K562 (cell line): ENCODE results near the gene INCA1. TPM values are rescaled to one million over a fixed set of nuclear protein-coding genes. Genes with fewer than 3 reads are reported as not detected.

Experiments used
- ATAC-seq: fragments of 200-7000 bp; cut with Tn5 transposase; 3 replicates; pipeline ENCODE4 v1.9.1; 2020; ENCODE audit warnings: moderate library complexity
- BruUV-seq: library from RNA; stranded (reverse); fragments of 400-500 nt; replicated peaks from 2 replicates; lab custom pipeline; 2021; lab: Mats Ljungman, UMichigan
- CTCF ChIA-PET: fragments of 300-600 bp; formaldehyde crosslinking; extraction: SDS; loops from one replicate; lab custom pipeline; 2021; ENCODE audit warnings: low intra/inter-chr PET ratio; lab: Yijun Ruan, JAX
- POLR2A ChIA-PET: fragments of 300-600, 350-650 bp; sonication (Branson Sonifier 250); formaldehyde crosslinking; extraction: SDS; loops from one replicate; lab custom pipeline; 2021; ENCODE audit warnings: antibody characterized with exemption, inconsistent platforms; lab: Yijun Ruan, JAX
- DNase-seq, 4 experiments: peaks; one replicate each; pipeline versions ENCODE4 v3.0.0 to v3.0.0-alpha.2; 2011 to 2018; ENCODE audit warnings: low spot score in 3 of 4, mixed read lengths in 3 of 4; ENCODE audit errors: extremely low read depth in 1 of 4
- FAIRE-seq: peaks from 2 replicates; lab custom pipeline; 2011; peaks lifted over from hg19 to GRCh38; lab: Jason Lieb, UNC
- H2AFZ ChIP-seq: 2 replicates; pipeline ENCODE4 v1.6.0; 2011; ENCODE audit warnings: low read depth, low read length, control low read depth, inconsistent platforms
- H3K27ac ChIP-seq: fragments of 200-600 bp; 3 replicates; pipeline ENCODE4 v1.8.0; 2011; ENCODE audit warnings: low read depth, mild to moderate bottlenecking, control low read depth, inconsistent platforms, low read length, moderate library complexity, mixed read lengths; ENCODE audit errors: extremely low read depth
- H3K27me3 ChIP-seq, 2 experiments: fragments of 300-600 bp in 1 of 2; 2 replicates in 1 of 2; 3 replicates in 1 of 2; pipeline versions ENCODE4 v1.6.0 to v1.8.0; 2011; ENCODE audit warnings: inconsistent platforms in 2 of 2, low read length in 2 of 2, mild to moderate bottlenecking in 1 of 2, mixed read lengths in 1 of 2, moderate library complexity in 1 of 2; ENCODE audit not compliant: control insufficient read depth in 2 of 2, insufficient read depth in 2 of 2
- H3K36me3 ChIP-seq: fragments of 300-600 bp; 3 replicates; pipeline ENCODE4 v1.8.0; 2011; ENCODE audit warnings: mild to moderate bottlenecking, low read length, inconsistent platforms; ENCODE audit not compliant: control insufficient read depth, insufficient read depth
- H3K4me1 ChIP-seq, 2 experiments: fragments of 200-600 bp in 1 of 2; replicated peaks in 1 of 2; 2 replicates in 1 of 2; 3 replicates in 1 of 2; pipeline versions ENCODE4 v1.5.1 to v1.8.0; 2011; ENCODE audit warnings: inconsistent platforms in 2 of 2, low read length in 2 of 2, mild to moderate bottlenecking in 1 of 2, mixed read lengths in 1 of 2, moderate library complexity in 1 of 2; ENCODE audit not compliant: control insufficient read depth in 2 of 2, insufficient read depth in 2 of 2
- H3K4me2 ChIP-seq: 2 replicates; pipeline ENCODE4 v1.6.1; 2011; ENCODE audit warnings: low read length, control low read depth, inconsistent platforms, mixed read lengths; ENCODE audit not compliant: insufficient read depth
- H3K4me3 ChIP-seq: fragments of 200-600 bp; sonication (generic), shearing (Covaris generic); 2 replicates; pipeline ENCODE4 v1.5.1; 2016; ENCODE audit warnings: control low read depth, inconsistent platforms
- H3K79me2 ChIP-seq: fragments of 200-600 bp; 3 replicates; pipeline ENCODE4 v1.8.0; 2011; ENCODE audit warnings: low read length, inconsistent platforms; ENCODE audit not compliant: control insufficient read depth, insufficient read depth
- H3K9ac ChIP-seq, 2 experiments: 2 replicates each; pipeline versions ENCODE4 v1.6.0 to v1.6.1; 2011; ENCODE audit warnings: low read depth in 2 of 2, low read length in 2 of 2, control low read depth in 1 of 2, inconsistent platforms in 1 of 2, mild to moderate bottlenecking in 1 of 2, mixed read lengths in 1 of 2; ENCODE audit not compliant: insufficient read depth in 1 of 2
- H3K9me1 ChIP-seq: one replicate; pipeline ENCODE4 v1.6.0; 2011; ENCODE audit warnings: inconsistent platforms, mild to moderate bottlenecking, low read length, moderate library complexity; ENCODE audit not compliant: control insufficient read depth, insufficient read depth
- H3K9me3 ChIP-seq: replicated peaks from 2 replicates; pipeline ENCODE4 v1.5.1; 2011; ENCODE audit warnings: low read depth, low read length, inconsistent platforms; ENCODE audit not compliant: control insufficient read depth, insufficient read depth
- H4K20me1 ChIP-seq: replicated peaks from 2 replicates; pipeline ENCODE4 v1.6.1; 2011; ENCODE audit warnings: low read length, inconsistent platforms, mixed read lengths; ENCODE audit not compliant: control insufficient read depth, insufficient read depth
- CC2D1A ChIP-seq: fragments of 450-650 bp; IDR thresholded peaks from 2 replicates; pipeline ENCODE4 v1.6.1; 2017; ENCODE audit warnings: mild to moderate bottlenecking
- CTBP1 ChIP-seq: fragments of 450-650 bp; IDR thresholded peaks from 2 replicates; pipeline ENCODE4 v1.6.1; 2016; ENCODE audit warnings: borderline replicate concordance
- GTF2E2 ChIP-seq: fragments of 200-800 bp; sonication (Bioruptor generic); IDR thresholded peaks from 2 replicates; pipeline ENCODE4 v1.6.1; 2016; ENCODE audit warnings: missing genetic modification characterization, missing compliant biosample characterization
- JUND ChIP-seq, 2 experiments: IDR thresholded peaks; 2 replicates in 1 of 2; 3 replicates in 1 of 2; pipeline ENCODE4 v1.6.1; 2011; ENCODE audit warnings: borderline replicate concordance in 2 of 2, low read depth in 2 of 2, low read length in 2 of 2, improper control_type of control experiment in 1 of 2, missing biosample characterization in 1 of 2, missing genetic modification characterization in 1 of 2, missing genetic modification reagents in 1 of 2
- KAT7 ChIP-seq: sonication (generic); formaldehyde crosslinking; IDR thresholded peaks from 2 replicates; pipeline ENCODE4 v1.8.0; 2022; ENCODE audit warnings: missing genetic modification reagents, mild to moderate bottlenecking, borderline replicate concordance
- KLF10 ChIP-seq: fragments of 250-450 bp; sonication (Bioruptor Pico); IDR thresholded peaks from 2 replicates; pipeline ENCODE4 v1.6.1; 2021; ENCODE audit warnings: matching md5 sums
- KLF16 ChIP-seq: IDR thresholded peaks from 2 replicates; pipeline ENCODE4 v1.6.1; 2016; ENCODE audit warnings: antibody characterized with exemption
- LCOR ChIP-seq: sonication (generic); formaldehyde crosslinking; IDR thresholded peaks from 2 replicates; pipeline ENCODE4 v1.8.0; 2022; ENCODE audit warnings: mild to moderate bottlenecking, missing genetic modification reagents
- NFRKB ChIP-seq: fragments of 450-650 bp; IDR thresholded peaks from 2 replicates; pipeline ENCODE4 v1.6.1; 2016; ENCODE audit warnings: low read depth
- POLR2H ChIP-seq: IDR thresholded peaks from 2 replicates; pipeline ENCODE4 v1.6.1; 2016; ENCODE audit warnings: missing genetic modification characterization, low read depth, mild to moderate bottlenecking, control low read depth, missing compliant biosample characterization, moderate library complexity
- RBFOX2 ChIP-seq: fragments of 200-400 bp; formaldehyde crosslinking; IDR thresholded peaks from 2 replicates; pipeline ENCODE4 v1.6.1; 2017; ENCODE audit warnings: low read depth, mild to moderate bottlenecking, low read length, moderate library complexity
- SIN3A ChIP-seq, 2 experiments: fragments of 150-350 bp in 1 of 2; IDR thresholded peaks; 2 replicates each; pipeline ENCODE4 v1.6.1; 2011 to 2016; ENCODE audit warnings: borderline replicate concordance in 2 of 2, low read depth in 2 of 2, low read length in 2 of 2, mild to moderate bottlenecking in 2 of 2, moderate library complexity in 2 of 2; ENCODE audit not compliant: control insufficient read depth in 1 of 2
- TAF9B ChIP-seq: fragments of 450-650 bp; IDR thresholded peaks from 2 replicates; pipeline ENCODE4 v1.6.1; 2018; ENCODE audit warnings: mild to moderate bottlenecking; ENCODE audit not compliant: partially characterized antibody
- TOE1 ChIP-seq, 2 experiments: fragments of 450-650 bp in 1 of 2; sonication (generic) in 1 of 2; formaldehyde crosslinking in 1 of 2; IDR thresholded peaks; 2 replicates each; pipeline versions ENCODE4 v1.7.1 to v1.8.0; 2016 to 2022; ENCODE audit warnings: borderline replicate concordance in 2 of 2, mild to moderate bottlenecking in 2 of 2, antibody characterized with exemption in 1 of 2, inconsistent platforms in 1 of 2, low read depth in 1 of 2, missing genetic modification reagents in 1 of 2, moderate library complexity in 1 of 2
- ZNF24 ChIP-seq: fragments of 450-650 bp; IDR thresholded peaks from 2 replicates; pipeline ENCODE4 v1.6.1; 2016
- WGBS: fragments of 100-300 bp; shearing (Covaris generic); methylation state at CpG from one replicate; pipeline ENCODE4 v1.1.6; 2016; ENCODE audit warnings: low coverage, mixed read lengths; ENCODE audit not compliant: insufficient coverage; ENCODE audit errors: missing lambda C conversion rate; 5-methylcytosine and 5-hydroxymethylcytosine counted together
- in situ Hi-C: fragments of 300-500 bp; cut with MboI; formaldehyde crosslinking; loops from 4 replicates; pipeline ENCODE4 v1.15.0; 2018; ENCODE audit warnings: inconsistent platforms, mixed read lengths
- intact Hi-C: fragments of 100-400 bp; cut with micrococcal nuclease; formaldehyde crosslinking; loops from 2 replicates; pipeline ENCODE4 v1.14.2; 2022
- polyA plus RNA-seq, 8 experiments: library from polyadenylated mRNA; depleted of rRNA in 4 of 8; stranded (reverse) in 5 of 8; unstranded in 3 of 8; fragments of >200 nt; fragmentation: Nextera tagmentation in 2 of 8; fragmentation: Illumina TruSeq in 1 of 8; extraction: Ambion mirVana in 2 of 8; extraction: Trizol in 1 of 8; gene quantifications; 2 replicates each; pipeline versions ENCODE4 v1.2.1 to v1.2.3, GENCODE V29; 2011 to 2014; ENCODE audit warnings: inconsistent platforms in 1 of 8, missing spikeins in 1 of 8
- total RNA-seq, 7 experiments: library from RNA; depleted of rRNA in 6 of 7; stranded (reverse); fragments of >200 nt in 6 of 7; fragmentation: Illumina TruSeq in 2 of 7; extraction: Trizol in 2 of 7; gene quantifications; 2 replicates each; pipeline versions ENCODE4 v1.2.1 to v1.2.3, GENCODE V29; 2011 to 2021; ENCODE audit warnings: low replicate concordance in 1 of 7
- TF ChIP-seq, protein P1 (sequence below), 2 experiments: fragments of 200-800 bp in 1 of 2; sonication (Bioruptor generic) in 1 of 2; sonication (generic) in 1 of 2; formaldehyde crosslinking in 1 of 2; IDR thresholded peaks in 1 of 2; conservative IDR thresholded peaks in 1 of 2; 2 replicates each; pipeline versions ENCODE4 v1.5.0 to v1.6.1; 2016 to 2020; ENCODE audit warnings: missing compliant biosample characterization in 1 of 2, missing genetic modification characterization in 1 of 2, missing genetic modification reagents in 1 of 2

INCA1 gene
- total and polyA plus RNA-seq, 9 of the 15 experiments (the other 6 are each of a cell fraction or from before 2014, with no cell fraction given) = 0.08 to 0.50 (median 0.13) TPM; not detected in 4

DNA sequence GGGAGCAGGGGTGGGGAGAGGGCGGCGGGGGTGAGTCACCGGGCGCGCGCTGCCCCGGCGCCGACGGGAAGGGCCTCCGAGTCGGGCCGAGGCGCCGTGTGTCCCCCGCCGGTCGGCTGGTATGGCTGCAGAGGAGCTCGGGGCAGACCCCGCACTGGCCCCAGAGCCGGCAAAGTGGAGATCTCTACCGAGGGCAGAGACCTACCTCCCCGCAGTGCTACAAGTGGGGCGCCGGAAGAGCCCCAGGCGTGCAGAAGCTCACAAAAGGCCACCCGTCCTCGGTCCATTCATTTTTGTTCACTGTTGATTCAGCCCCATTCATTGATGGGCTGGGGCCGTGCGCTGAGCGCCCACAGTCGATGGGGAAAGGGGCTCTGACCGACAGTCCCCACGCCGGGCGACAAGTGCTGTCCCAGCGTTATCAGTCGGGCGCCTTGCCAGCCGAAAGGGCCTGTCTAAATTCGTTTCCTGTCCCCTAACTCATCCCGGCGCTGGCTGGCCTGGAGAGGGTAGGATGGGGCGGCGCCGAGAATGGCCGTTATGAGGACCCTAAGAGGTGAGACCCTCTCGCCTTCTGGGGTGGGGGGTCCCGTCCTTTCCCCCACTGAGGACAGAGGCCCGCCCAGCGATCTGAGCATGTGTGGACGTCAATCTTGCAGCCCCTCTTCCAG lies 47.1 kb downstream of the INCA1 start:
- H3K27ac ChIP-seq = peak overlapping the region; percentile 98
- peak overlapping the region; percentile 89 to 96 for H3K9ac ChIP-seq
- no peaks in the 10 kb centered on the region for H3K27me3 ChIP-seq
- CTCF ChIA-PET = no interaction called here
- peaks cover 26% of the 10 kb centered on the region for H3K36me3 ChIP-seq
- H3K4me1 ChIP-seq = peaks cover 25 to 52% of the 10 kb centered on the region in 2 experiments
- H3K9me3 ChIP-seq = no peaks in the 10 kb centered on the region
- peaks cover 19% of the 10 kb centered on the region for H4K20me1 ChIP-seq
- TSS peak; percentile 88 for BruUV-seq
- intact Hi-C loops (no loop called here), in situ Hi-C loops (no loop called here)
- POLR2A ChIA-PET = interaction anchor here (0.6 to 4.7 kb wide), 6 partner anchors 10 to 45 kb away, joined by 3 to 38 read pairs (median 3); partner anchors contain the start of genes CAMTA2, RNF167, SLC25A11 and SPAG7
- FAIRE-seq (peak; percentile 83), DNase-seq (peak; percentile 27 to 82 (median 68)), ATAC-seq (peak; percentile 48)
- peak overlapping the region; percentile 51 for H2AFZ ChIP-seq
- peak overlapping the region; percentile 84 for H3K4me2 ChIP-seq
- peak overlapping the region; percentile 97 for H3K4me3 ChIP-seq
- WGBS = 0% methylated on average over 15 of the region's 52 CpGs
- H3K9me1 ChIP-seq = no peaks in the 10 kb centered on the region
- peaks cover 51% of the 10 kb centered on the region for H3K79me2 ChIP-seq
- TF ChIP-seq TOE1 (IDR thresholded peaks at IDR 0.05; ENCODE audit: borderline replicate concordance) (0 out of 2 replicates have a peak, but pooled peaks have one; percentile 13), TOE1 (CRISPR knock-in tag; IDR thresholded peaks at IDR 0.05; ENCODE audit: borderline replicate concordance, low read depth) (no peak), ZNF24 (no peak), LCOR (CRISPR knock-in tag) (peak; percentile 33; the same call in 1 of the 2 replicates), CC2D1A (no peak), GTF2E2 (tag) (0 out of 2 replicates have a peak, but pooled peaks have one; percentile 58), JUND (IDR thresholded peaks at IDR 0.05; ENCODE audit: borderline replicate concordance, low read depth, low read length) (no peak), JUND (tag; IDR thresholded peaks at IDR 0.05; ENCODE audit: borderline replicate concordance, low read depth, low read length) (peak; percentile 20; the same call in 1 of the 3 replicates), NFRKB (peak; percentile 30; the same call in 1 of the 2 replicates), CTBP1 (0 out of 2 replicates have a peak, but pooled peaks have one; percentile 15), RBFOX2 (peak; percentile 78), KAT7 (CRISPR knock-in tag) (0 out of 2 replicates have a peak, but pooled peaks have one; percentile 35), KLF16 (no peak), TAF9B (peak; percentile 16), SIN3A (IDR thresholded peaks at IDR 0.05; ENCODE audit: borderline replicate concordance in 2 of 2, control insufficient read depth in 1 of 2, low read depth in 2 of 2, low read length in 2 of 2) (peak in 1 of 2 experiments; percentile 3; a peak in 1 of 4 replicates), POLR2H (tag) (peak; percentile 42), KLF10 (no peak)
- TF ChIP-seq, protein P1, sequence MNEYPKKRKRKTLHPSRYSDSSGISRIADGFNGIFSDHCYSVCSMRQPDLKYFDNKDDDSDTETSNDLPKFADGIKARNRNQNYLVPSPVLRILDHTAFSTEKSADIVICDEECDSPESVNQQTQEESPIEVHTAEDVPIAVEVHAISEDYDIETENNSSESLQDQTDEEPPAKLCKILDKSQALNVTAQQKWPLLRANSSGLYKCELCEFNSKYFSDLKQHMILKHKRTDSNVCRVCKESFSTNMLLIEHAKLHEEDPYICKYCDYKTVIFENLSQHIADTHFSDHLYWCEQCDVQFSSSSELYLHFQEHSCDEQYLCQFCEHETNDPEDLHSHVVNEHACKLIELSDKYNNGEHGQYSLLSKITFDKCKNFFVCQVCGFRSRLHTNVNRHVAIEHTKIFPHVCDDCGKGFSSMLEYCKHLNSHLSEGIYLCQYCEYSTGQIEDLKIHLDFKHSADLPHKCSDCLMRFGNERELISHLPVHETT (CRISPR knock-in tag; conservative IDR thresholded peaks at IDR 0.05 in 1 of 2, IDR thresholded peaks at IDR 0.05 in 1 of 2) = peak in 1 of 2 experiments; percentile 61; a peak in 2 of 4 replicates
